Hippocampal formation (tissue), 2 donors: ENCODE results near the gene CBX8.
A peak's percentile ranks its signal among the peaks of the same experiment; 100 is the strongest.

Experiments
- DNase-seq, 2 donors: peaks; one replicate each; lab custom pipeline; 2025; lab: John Stamatoyannopoulos, UW

The CBX8 gene

GRCh38 chr17:79796763-79797491, at the start of gene CBX8:
Gene CBX8 (minus strand): TSS chr17:79797077. CDS start chr17:79796998, 79 bp downstream.
- peak; percentile 99 to 100 for DNase-seq

GRCh38 chr17:79845601-79845949, 48.7 kb upstream of the CBX8 start:
- no peak for DNase-seq

DNA sequence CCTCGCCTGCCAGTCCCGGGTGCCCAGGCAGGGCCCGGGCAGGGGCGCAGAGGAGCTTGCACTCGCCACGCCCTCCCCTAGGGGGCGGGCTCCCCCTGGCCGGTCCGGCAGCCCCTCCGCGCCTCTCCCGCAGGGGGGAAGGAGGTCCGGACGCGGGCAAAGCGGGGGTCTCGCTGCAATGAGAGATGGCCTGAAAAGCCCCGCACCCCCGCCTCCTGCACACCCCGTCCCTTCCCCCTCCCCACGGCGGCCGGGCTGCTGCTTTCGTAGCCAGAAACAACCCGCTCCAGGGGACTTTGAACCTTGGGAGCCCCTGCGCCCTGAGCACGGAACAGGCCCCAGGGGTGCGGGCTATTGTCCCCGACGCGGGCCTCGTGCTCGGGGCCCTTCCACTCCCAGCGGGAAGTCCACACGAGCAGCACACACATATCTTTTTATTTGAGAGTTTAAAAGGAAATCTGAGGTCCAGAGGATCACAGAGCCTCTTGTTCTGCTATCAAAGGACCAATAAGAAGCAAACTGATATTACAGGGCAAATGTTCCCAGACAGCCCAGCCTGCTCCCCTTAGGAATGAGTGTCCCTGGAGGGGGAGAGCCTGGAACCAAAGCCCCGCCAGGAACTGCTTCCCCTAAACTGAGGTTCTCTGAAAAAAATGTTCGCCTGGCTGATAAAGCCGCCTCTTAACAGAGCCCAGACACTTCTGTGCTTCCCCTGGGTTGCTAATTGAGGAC, 48.2 kb upstream of the CBX8 start:
- peak in 1 of 2 donors; percentile 27 for DNase-seq

DNA sequence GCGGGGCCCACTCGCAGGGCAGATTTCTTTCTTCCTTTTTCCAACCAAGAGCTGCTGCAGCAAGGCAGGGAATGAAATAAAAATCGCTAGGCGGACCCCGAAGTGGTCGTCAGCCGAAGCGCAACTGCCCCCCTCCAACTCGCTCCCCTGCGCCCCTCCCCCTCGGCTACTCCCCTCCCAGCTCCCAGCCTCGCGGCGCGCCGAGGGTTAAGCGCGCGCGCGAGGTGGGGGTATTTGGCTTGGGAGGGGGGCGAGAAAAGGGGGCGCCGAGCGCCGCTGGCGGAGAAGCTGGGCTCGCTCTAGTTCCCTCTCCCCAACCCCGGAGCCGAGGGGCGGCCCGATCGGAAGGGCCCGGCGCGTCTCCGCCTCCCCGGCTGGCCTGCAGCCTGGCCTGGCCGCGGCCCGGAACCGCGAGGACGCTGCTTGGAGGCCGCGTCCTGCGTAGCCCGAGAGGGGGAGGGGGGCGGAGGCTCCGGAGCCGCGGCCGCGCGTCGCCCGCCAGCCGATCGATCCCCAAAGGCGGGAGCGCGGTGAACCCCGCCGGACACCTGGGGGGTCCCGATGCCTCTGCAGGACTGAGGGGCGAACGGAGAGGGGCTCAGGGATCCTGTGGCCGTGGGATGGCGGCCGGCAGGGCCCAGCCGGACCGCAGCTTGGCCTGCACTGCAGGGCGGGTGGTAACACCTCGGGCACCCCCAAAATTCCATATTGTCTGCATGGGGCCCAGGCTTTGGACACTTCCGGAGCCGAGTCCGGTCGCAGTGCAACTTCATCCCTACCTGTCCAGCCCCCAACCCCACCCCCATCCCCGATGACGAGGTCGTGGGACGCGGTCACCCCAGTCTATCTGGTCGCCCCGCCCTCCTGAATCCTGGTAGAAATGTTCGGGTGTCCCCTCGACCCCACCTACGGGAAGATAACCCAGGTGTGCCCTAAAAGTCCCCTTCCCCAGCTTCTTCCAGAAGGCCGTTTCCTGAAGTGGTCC, 47.2 kb upstream of the CBX8 start:
- peak in 1 of 2 donors; percentile 16 for DNase-seq

- no peak for DNase-seq
Observed at GRCh38 chr17:79843474-79843815, 46.6 kb upstream of the CBX8 start.

DNA sequence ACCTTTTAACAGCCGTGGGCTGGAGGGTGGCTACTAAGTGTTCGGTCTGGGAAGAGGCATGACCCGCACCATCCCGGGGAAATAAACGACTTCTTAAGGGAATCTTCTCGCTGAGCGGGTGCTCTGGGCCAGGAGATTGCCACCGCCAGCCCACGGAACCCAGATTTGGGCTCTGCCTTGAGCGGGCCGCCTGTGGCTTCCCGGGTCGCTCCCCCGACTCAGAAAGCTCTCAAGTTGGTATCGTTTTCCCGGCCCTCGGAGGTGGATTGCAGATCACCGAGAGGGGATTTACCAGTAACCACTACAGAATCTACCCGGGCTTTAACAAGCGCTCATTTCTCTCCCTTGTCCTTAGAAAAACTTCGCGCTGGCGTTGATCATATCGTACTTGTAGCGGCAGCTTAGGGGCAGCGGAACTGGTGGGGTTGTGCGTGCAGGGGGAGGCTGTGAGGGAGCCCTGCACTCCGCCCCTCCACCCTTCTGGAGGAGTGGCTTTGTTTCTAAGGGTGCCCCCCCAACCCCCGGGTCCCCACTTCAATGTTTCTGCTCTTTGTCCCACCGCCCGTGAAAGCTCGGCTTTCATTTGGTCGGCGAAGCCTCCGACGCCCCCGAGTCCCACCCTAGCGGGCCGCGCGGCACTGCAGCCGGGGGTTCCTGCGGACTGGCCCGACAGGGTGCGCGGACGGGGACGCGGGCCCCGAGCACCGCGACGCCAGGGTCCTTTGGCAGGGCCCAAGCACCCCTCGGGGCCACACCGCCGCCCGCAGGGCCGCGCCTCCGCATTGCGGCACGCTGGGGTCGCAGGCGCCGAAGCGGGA, 46.0 kb upstream of the CBX8 start:
- DNase-seq = no peak

GRCh38 chr17:79842136-79842655, 45.3 kb upstream of the CBX8 start:
- no peak for DNase-seq

DNA sequence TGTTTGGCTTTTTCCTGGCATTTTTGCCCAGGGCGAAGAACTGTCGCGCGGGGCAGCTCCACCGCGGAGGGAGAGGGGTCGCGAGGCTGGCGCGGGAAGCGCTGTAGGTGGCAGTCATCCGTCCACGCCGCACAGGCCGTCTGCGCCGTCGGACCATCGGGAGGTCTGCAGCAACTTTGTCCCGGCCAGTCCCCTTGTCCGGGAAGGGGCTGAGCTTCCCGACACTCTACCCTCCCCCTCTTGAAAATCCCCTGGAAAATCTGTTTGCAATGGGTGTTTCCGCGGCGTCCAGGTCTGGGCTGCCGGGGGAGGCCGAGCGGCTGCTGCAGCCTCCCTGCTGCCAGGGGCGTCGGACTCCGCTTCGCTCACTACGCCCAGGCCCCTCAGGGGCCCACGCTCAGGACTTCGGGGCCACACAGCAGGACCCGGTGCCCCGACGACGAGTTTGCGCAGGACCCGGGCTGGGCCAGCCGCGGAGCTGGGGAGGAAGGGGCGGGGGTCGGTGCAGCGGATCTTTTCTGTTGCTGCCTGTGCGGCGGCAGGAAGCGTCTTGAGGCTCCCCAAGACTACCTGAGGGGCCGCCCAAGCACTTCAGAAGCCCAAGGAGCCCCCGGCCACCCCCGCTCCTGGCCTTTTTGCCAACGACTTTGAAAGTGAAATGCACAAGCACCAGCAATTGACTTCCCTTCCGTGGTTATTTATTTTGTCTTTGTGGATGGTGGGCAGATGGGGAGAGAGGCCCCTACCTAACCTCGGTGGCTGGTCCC, 44.7 kb upstream of the CBX8 start:
- DNase-seq = no peak

- DNase-seq = no peak
Observed at GRCh38 chr17:79840989-79841286, 44.1 kb upstream of the CBX8 start.

DNA sequence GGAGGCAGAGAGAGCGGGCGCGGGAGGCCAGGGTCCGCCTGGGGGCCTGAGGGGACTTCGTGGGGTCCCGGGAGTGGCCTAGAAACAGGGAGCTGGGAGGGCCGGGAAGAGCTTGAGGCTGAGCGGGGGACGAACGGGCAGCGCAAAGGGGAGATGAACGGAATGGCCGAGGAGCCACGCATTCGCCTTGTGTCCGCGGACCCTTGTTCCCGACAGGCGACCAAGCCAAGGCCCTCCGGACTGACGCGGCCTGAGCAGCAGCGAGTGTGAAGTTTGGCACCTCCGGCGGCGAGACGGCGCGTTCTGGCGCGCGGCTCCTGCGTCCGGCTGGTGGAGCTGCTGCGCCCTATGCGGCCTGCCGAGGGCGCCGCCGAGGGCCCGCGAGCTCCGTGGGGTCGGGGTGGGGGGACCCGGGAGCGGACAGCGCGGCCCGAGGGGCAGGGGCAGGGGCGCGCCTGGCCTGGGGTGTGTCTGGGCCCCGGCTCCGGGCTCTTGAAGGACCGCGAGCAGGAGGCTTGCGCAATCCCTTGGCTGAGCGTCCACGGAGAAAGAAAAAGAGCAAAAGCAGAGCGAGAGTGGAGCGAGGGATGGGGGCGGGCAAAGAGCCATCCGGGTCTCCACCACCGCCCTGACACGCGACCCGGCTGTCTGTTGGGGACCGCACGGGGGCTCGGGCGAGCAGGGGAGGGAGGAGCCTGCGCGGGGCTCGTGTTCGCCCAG, 43.6 kb upstream of the CBX8 start:
- DNase-seq = no peak

DNA sequence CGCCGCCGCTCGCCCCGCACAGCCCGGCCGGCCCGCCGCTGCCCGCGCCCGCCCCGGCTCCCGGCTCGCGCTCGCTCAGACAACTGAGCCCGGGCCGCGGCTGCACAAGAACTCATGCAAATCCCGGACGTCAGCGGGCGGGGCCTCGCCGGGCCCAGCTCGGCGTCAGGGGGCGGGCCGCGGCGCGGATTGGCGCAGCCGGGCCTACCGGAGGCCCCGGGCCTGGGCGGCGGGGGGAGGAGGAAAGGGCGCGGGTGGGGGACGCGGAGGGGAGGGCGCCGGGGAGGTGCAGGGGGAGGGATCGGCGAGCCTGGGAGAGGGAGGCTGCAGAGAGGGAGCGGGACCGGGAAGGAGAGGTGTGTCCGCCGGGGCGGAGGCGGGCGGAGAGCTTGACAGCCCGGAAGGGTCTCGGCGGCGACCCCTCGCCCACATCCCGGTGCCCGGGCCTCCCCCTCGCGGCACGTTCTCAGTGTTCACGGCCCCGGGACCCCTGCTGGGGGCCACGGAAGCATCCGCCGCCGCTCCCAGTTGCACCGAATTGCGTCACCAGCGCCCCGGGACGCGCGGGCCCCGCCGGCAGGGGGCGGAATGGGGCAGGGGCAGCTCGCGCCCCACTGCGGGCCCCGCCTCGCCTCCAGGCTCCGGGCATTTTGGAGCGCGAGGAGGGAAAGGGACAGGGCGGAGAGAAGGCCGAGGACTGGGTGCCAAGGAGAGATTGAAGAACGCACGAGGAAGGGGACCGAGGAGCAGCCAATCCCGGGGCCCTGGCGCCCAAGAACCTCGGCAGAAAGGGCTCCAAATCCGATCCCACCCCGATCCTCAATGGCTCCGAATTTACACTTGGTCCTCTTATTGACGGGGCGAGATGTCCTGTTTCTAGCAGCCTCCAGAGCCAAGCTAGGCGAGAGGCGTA, 42.7 kb upstream of the CBX8 start, which contains the start of gene CBX4:
Gene CBX4, minus strand, starts transcription at position 85 of the 913 bp plus-strand sequence. CDS start 189 bp downstream, outside the sequence.
- peak; percentile 91 to 97 for DNase-seq

- peak; percentile 56 to 64 for DNase-seq
Observed at GRCh38 chr17:79838522-79839274, 41.8 kb upstream of the CBX8 start.

GRCh38 chr17:79837888-79838521, 41.1 kb upstream of the CBX8 start:
- DNase-seq = no peak

- DNase-seq = no peak
Observed at GRCh38 chr17:79836972-79837887, 40.4 kb upstream of the CBX8 start.

- no peak for DNase-seq
Observed at GRCh38 chr17:79836510-79836971, 39.7 kb upstream of the CBX8 start.

DNA sequence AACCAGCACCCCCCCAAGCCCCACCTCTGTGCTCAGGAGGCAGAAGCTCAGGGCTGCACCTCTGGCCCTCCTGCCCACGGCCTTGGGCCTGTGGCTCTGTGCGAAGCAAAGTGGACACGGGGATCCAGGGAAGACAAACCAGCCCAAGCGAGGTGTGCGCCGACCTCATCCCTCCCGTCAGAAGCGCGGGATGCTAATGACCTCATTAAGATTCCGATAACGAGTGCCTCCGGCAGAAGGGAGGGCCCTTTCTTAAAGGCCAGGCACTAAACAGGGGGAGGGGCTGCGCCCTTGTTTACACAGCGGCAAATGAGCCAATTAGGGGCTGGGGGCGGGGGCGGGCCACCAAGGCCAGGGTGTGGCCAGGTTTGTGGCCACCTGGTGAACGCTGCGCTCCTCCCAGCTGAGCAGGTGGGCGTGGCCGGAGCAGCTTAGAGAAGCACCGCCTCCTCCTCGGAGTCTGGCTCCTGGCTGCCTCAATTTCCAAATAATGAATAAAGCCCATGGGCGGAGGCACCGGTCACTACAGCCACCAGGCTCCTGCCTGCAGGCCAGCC, 39.2 kb upstream of the CBX8 start:
- DNase-seq = no peak
